Transverse colon (tissue), 4 donors: Measurements from ENCODE around the gene CMC1. TPM values are rescaled to one million over a fixed set of nuclear protein-coding genes. Genes with fewer than 3 reads are reported as not detected.

Experiments
- DNase-seq: peaks from one replicate; pipeline ENCODE4 v3.0.0-alpha.2; 2019
- H3K27ac ChIP-seq, 4 donors: fragments of 200-600 bp; sonication (generic); 2 replicates each; pipeline ENCODE4 v1.5.1; 2016 to 2018; ENCODE audit warnings: inconsistent platforms in 4 of 4
- H3K27me3 ChIP-seq: fragments of 200-600 bp; sonication (generic); 2 replicates; pipeline ENCODE4 v1.5.1; 2017; ENCODE audit warnings: inconsistent platforms
- H3K36me3 ChIP-seq, 4 donors: fragments of 200-600 bp; sonication (generic); 2 replicates each; pipeline ENCODE4 v1.5.1; 2017 to 2019; ENCODE audit warnings: inconsistent platforms in 4 of 4
- H3K4me1 ChIP-seq, 4 donors: fragments of 200-600 bp; sonication (generic); 2 replicates each; pipeline ENCODE4 v1.5.1; 2017 to 2020; ENCODE audit warnings: inconsistent platforms in 4 of 4
- H3K4me3 ChIP-seq, 4 donors: fragments of 200-600 bp; sonication (generic); 1 replicate in 1 of 4; 2 replicates in 3 of 4; pipeline versions ENCODE4 v1.5.1 to v1.6.1; 2017 to 2019; ENCODE audit warnings: inconsistent platforms in 4 of 4
- H3K9me3 ChIP-seq, 2 donors: fragments of 200-600 bp; sonication (generic); 2 replicates each; pipeline ENCODE4 v1.5.1; 2017 to 2019; ENCODE audit warnings: inconsistent platforms in 2 of 2
- EP300 ChIP-seq: sonication (generic); formaldehyde crosslinking; IDR thresholded peaks from one replicate; pipeline ENCODE4 v1.6.1; 2017; ENCODE audit warnings: antibody characterized with exemption, low read depth
- POLR2A ChIP-seq: fragments of 450-650 bp; IDR thresholded peaks from one replicate; pipeline ENCODE4 v1.6.1; 2016; ENCODE audit warnings: antibody characterized with exemption, mild to moderate bottlenecking, moderate library complexity
- POLR2AphosphoS5 ChIP-seq, 3 donors: sonication (generic); formaldehyde crosslinking; IDR thresholded peaks; one replicate each; pipeline ENCODE4 v1.6.1; 2016; ENCODE audit warnings: antibody characterized with exemption in 3 of 3
- WGBS, 2 donors: methylation state at CpG; one replicate each; pipeline ENCODE4 v1.1.5; 2018; ENCODE audit warnings: low coverage in 1 of 2; 5-methylcytosine and 5-hydroxymethylcytosine counted together
- in situ Hi-C, 4 donors: fragments of 200-750 bp; cut with MboI; loops; one replicate each; pipeline versions ENCODE4 v1.15.0 to v1.15.1; 2017; ENCODE audit warnings: low sequenced_read_pairs in 3 of 4, low pct_ligation_motif_present in 1 of 4, low pct_unique_long_range_greater_than_20kb in 1 of 4
- intact Hi-C: fragments of 100-400 bp; cut with DNase I; formaldehyde crosslinking; loops from one replicate; pipeline ENCODE4 v1.15.1; 2023; ENCODE audit warnings: low total_unique reads
- total RNA-seq, 4 donors: library from RNA; depleted of rRNA; stranded (reverse); fragments of >200 nt; gene quantifications; one replicate each; pipeline ENCODE4 v1.1.0, GENCODE V29; 2016
- TF ChIP-seq, protein P1 (sequence below), 5 experiments: fragments of 200-600 bp in 3 of 5; fragments of 450-650 bp in 2 of 5; sonication (generic) in 3 of 5; IDR thresholded peaks; 1 replicate in 2 of 5; 2 replicates in 3 of 5; pipeline ENCODE4 v1.5.1; 2016 to 2017; ENCODE audit warnings: antibody characterized with exemption in 5 of 5, inconsistent platforms in 3 of 5, mild to moderate bottlenecking in 2 of 5, moderate library complexity in 1 of 5

The CMC1 gene
- total RNA-seq, 4 donors from 2014 or later: 0.20 to 15.2 (median 10.7) TPM

DNA sequence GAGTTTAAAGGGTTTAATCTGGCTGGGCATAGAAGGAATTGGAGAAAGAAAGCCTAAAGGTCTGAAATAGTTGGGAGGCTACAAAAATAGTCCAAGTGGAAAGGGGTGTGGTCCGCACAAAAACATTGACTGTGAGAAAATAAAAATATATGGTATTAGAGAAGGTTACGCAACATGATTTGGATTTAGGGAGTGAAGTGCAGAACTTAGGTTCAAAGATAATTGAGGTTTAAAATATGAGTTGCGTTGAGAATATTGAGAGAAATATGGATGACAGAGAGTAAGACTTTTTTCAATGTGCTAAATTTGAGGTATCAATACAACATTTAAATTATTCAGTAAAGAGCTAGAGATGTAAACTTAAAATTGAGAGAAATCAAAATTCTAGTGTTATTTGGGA is 15.4 kb upstream of the CMC1 start:
- no peaks in the 10 kb centered on the region for H3K9me3 ChIP-seq
- TF ChIP-seq POLR2A (no peak), POLR2AphosphoS5 (IDR thresholded peaks at IDR 0.05) (no peak), EP300 (no peak)
- TF ChIP-seq, protein P1, sequence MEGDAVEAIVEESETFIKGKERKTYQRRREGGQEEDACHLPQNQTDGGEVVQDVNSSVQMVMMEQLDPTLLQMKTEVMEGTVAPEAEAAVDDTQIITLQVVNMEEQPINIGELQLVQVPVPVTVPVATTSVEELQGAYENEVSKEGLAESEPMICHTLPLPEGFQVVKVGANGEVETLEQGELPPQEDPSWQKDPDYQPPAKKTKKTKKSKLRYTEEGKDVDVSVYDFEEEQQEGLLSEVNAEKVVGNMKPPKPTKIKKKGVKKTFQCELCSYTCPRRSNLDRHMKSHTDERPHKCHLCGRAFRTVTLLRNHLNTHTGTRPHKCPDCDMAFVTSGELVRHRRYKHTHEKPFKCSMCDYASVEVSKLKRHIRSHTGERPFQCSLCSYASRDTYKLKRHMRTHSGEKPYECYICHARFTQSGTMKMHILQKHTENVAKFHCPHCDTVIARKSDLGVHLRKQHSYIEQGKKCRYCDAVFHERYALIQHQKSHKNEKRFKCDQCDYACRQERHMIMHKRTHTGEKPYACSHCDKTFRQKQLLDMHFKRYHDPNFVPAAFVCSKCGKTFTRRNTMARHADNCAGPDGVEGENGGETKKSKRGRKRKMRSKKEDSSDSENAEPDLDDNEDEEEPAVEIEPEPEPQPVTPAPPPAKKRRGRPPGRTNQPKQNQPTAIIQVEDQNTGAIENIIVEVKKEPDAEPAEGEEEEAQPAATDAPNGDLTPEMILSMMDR (IDR thresholded peaks at IDR 0.05): no peak
- intact Hi-C loops (no loop called here), in situ Hi-C loops (no loop called here)
- no peaks in the 10 kb centered on the region for H3K36me3 ChIP-seq
- no peaks in the 10 kb centered on the region for H3K27me3 ChIP-seq
- DNase-seq: no peak
- 91 to 95% methylated on average over 3 of the region's 3 CpGs for WGBS, 2 donors
- no peak overlapping the region for H3K4me3 ChIP-seq
- no peaks in the 10 kb centered on the region for H3K4me1 ChIP-seq
- H3K27ac ChIP-seq: no peak overlapping the region

DNA sequence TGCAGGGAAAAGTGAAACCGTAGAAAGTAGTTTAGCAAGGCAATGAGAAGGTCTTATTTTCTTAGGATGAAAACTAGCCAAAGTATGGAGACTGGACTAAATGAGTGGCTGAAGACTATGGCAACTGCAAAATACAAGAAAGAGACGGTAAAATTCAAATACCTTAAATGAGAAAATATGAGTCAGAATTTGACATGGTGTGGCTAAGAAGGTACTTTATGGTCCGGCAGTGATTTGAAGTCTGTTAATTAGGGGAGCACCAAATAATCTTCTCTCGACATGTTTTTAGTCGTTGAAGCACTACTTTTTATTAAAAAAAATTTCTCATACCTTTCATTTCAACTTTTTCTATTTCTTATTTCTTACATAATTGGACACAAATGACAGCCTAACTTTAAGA is 12.8 kb upstream of the CMC1 start:
- no peak for TF ChIP-seq POLR2AphosphoS5 (IDR thresholded peaks at IDR 0.05)
- TF ChIP-seq EP300: no peak
- TF ChIP-seq, protein P1 (IDR thresholded peaks at IDR 0.05): no peak
- intact Hi-C loops (no loop called here), in situ Hi-C loops (no loop called here)
- H3K27ac ChIP-seq: no peak overlapping the region
- no peak for DNase-seq
- no peaks in the 10 kb centered on the region for H3K27me3 ChIP-seq
- 90 to 93% methylated on average over 5 of the region's 5 CpGs for WGBS, 2 donors
- no peaks in the 10 kb centered on the region for H3K4me1 ChIP-seq
- H3K36me3 ChIP-seq: no peaks in the 10 kb centered on the region
- H3K9me3 ChIP-seq: no peaks in the 10 kb centered on the region
- no peak overlapping the region for H3K4me3 ChIP-seq

DNA sequence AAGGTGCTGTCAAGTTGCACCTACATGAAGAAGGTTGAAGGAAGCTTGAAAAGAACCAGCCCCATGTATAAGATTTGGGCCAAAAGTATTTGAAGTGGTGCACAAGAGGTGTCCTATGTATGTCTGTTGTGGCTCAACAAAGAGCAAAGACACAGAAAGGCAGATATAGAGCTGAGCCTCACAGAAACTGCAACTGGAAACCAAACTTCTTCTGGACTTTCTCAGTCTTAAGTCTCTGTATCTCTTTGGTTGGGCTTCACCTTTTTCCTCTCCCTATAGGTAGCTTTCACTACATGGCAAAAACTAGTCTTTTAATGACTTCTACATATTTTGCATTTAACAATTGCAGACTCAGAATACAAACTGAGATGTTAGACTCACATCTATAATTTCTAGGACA is 8.8 kb upstream of the CMC1 start:
- no peak for DNase-seq
- no peak for TF ChIP-seq POLR2AphosphoS5 (IDR thresholded peaks at IDR 0.05)
- TF ChIP-seq, protein P1 (IDR thresholded peaks at IDR 0.05): no peak
- TF ChIP-seq EP300: no peak
- TF ChIP-seq POLR2A: no peak
- Histone ChIP-seq H3K4me3 (no peak overlapping the region), H3K4me1 (no peaks in the 10 kb centered on the region), H3K27me3 (no peaks in the 10 kb centered on the region), H3K27ac (no peak overlapping the region), H3K36me3 (no peaks in the 10 kb centered on the region), H3K9me3 (no peaks in the 10 kb centered on the region)
- in situ Hi-C loops: no loop called here
- intact Hi-C loops: no loop called here

DNA sequence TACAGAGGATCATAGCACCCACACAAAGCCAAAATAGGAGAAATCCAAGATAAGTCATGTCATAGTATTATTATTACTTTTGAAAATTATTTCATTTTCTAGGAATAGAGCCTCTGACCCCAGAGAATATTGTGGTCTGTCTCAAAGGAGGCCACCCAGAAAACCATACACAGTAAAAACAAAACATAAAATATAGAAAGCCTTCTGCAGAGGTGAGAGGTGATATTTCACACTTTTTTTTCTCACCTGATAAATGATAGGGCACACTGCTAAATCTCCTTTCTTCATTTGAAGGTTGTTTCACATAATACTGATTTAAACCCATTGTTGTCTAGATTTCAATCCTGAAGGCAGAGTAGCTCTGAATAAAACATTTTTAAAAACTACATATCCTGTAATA is 7.0 kb upstream of the CMC1 start:
- intact Hi-C loops (no loop called here), in situ Hi-C loops (no loop called here)
- TF ChIP-seq, protein P1 (IDR thresholded peaks at IDR 0.05): no peak
- no peak for TF ChIP-seq POLR2AphosphoS5 (IDR thresholded peaks at IDR 0.05)
- TF ChIP-seq EP300: no peak
- TF ChIP-seq POLR2A: no peak
- Histone ChIP-seq H3K27me3 (no peaks in the 10 kb centered on the region), H3K4me1 (no peaks in the 10 kb centered on the region), H3K36me3 (no peaks in the 10 kb centered on the region), H3K4me3 (no peak overlapping the region), H3K27ac (no peak overlapping the region), H3K9me3 (no peaks in the 10 kb centered on the region)
- no peak for DNase-seq
